GM12878 (cell line): ENCODE results near the gene PPRC1. TPM values are rescaled to one million over a fixed set of nuclear protein-coding genes. Genes with fewer than 3 reads are reported as not detected.

Experiments
- ATAC-seq: fragments of 200-7000 bp; cut with Tn5 transposase; 3 replicates; pipeline ENCODE4 v1.9.1; 2020; ENCODE audit warnings: mild to moderate bottlenecking, moderate library complexity
- BruUV-seq: library from RNA; stranded (reverse); fragments of 400-500 nt; replicated peaks from 2 replicates; lab custom pipeline; 2021; lab: Mats Ljungman, UMichigan
- CTCF ChIA-PET: fragments of 300-600 bp; sonication (Branson Sonifier 250); formaldehyde crosslinking; extraction: SDS; loops from one replicate; lab custom pipeline; 2021; ENCODE audit warnings: inconsistent platforms; lab: Yijun Ruan, JAX
- POLR2A ChIA-PET: fragments of 350-600 bp; formaldehyde crosslinking; extraction: SDS; loops from one replicate; lab custom pipeline; 2021; ENCODE audit warnings: inconsistent platforms; lab: Charles Lee
- RAD21 ChIA-PET: fragments of 300-600 bp; sonication (Branson Sonifier 250); formaldehyde crosslinking; loops from one replicate; lab custom pipeline; 2023; ENCODE audit warnings: antibody characterized with exemption; ENCODE audit not compliant: unreplicated experiment; lab: Charles Lee
- SMC1A ChIA-PET: fragments of 300-600 bp; sonication (Branson Sonifier 250); formaldehyde crosslinking; loops from one replicate; lab custom pipeline; 2023; ENCODE audit not compliant: unreplicated experiment, uncharacterized antibody; lab: Charles Lee
- DNase-seq: peaks from one replicate; pipeline ENCODE4 v3.0.0-alpha.2; 2011; ENCODE audit warnings: low read depth, low spot score
- FAIRE-seq: peaks from 3 replicates; lab custom pipeline; 2011; peaks lifted over from hg19 to GRCh38; lab: Jason Lieb, UNC
- H2AFZ ChIP-seq: 2 replicates; pipeline ENCODE4 v1.6.0; 2011; ENCODE audit warnings: low read depth, low read length, control low read depth; ENCODE audit not compliant: control insufficient read depth
- H3K27ac ChIP-seq: 2 replicates; pipeline ENCODE4 v1.5.1; 2011; ENCODE audit warnings: control low read depth; ENCODE audit not compliant: control insufficient read depth, insufficient read depth
- H3K27me3 ChIP-seq, 2 experiments: replicated peaks in 1 of 2; 2 replicates each; pipeline versions ENCODE4 v1.6.0 to v1.6.1; 2011; ENCODE audit warnings: low read length in 1 of 2; ENCODE audit not compliant: control insufficient read depth in 2 of 2, insufficient read depth in 2 of 2
- H3K36me3 ChIP-seq, 2 experiments: 2 replicates each; pipeline ENCODE4 v1.5.1; 2011; ENCODE audit warnings: low read length in 1 of 2; ENCODE audit not compliant: control insufficient read depth in 2 of 2, insufficient read depth in 2 of 2
- H3K4me1 ChIP-seq: 2 replicates; pipeline ENCODE4 v1.6.1; 2011; ENCODE audit warnings: mild to moderate bottlenecking, low read length, moderate library complexity, mixed read lengths; ENCODE audit not compliant: control insufficient read depth, insufficient read depth
- H3K4me2 ChIP-seq: 2 replicates; pipeline ENCODE4 v1.6.0; 2011; ENCODE audit warnings: control low read depth; ENCODE audit not compliant: control insufficient read depth, insufficient read depth
- H3K4me3 ChIP-seq: fragments of 200-600 bp; sonication (generic); 2 replicates; pipeline ENCODE4 v1.5.1; 2016
- H3K79me2 ChIP-seq: 2 replicates; pipeline ENCODE4 v1.6.0; 2011; ENCODE audit warnings: low read length; ENCODE audit not compliant: control insufficient read depth, insufficient read depth
- H3K9ac ChIP-seq: 2 replicates; pipeline ENCODE4 v1.8.0; 2011; ENCODE audit warnings: low read length, control low read depth, mixed read lengths; ENCODE audit not compliant: control insufficient read depth, insufficient read depth
- H3K9me3 ChIP-seq: replicated peaks from 3 replicates; pipeline ENCODE4 v1.5.1; 2011; ENCODE audit warnings: mild to moderate bottlenecking, low read length; ENCODE audit not compliant: control insufficient read depth, insufficient read depth
- H4K20me1 ChIP-seq: 2 replicates; pipeline ENCODE4 v1.6.0; 2011; ENCODE audit not compliant: control insufficient read depth, insufficient read depth
- BMI1 ChIP-seq: fragments of 450-650 bp; IDR thresholded peaks from 2 replicates; pipeline ENCODE4 v1.6.1; 2016; ENCODE audit warnings: mild to moderate bottlenecking, moderate library complexity, borderline replicate concordance
- CHD1 ChIP-seq: IDR thresholded peaks from 2 replicates; pipeline ENCODE4 v1.6.1; 2012; ENCODE audit warnings: low read depth, low read length, improper control_type of control experiment
- CHD4 ChIP-seq: fragments of 200-600 bp; sonication (generic); IDR thresholded peaks from 2 replicates; pipeline ENCODE4 v1.6.1; 2016; ENCODE audit warnings: mild to moderate bottlenecking
- HCFC1 ChIP-seq: fragments of 150-350 bp; IDR thresholded peaks from 2 replicates; pipeline ENCODE4 v1.6.1; 2014; ENCODE audit warnings: low read length
- JUND ChIP-seq: IDR thresholded peaks from 2 replicates; pipeline ENCODE4 v1.6.1; 2012; ENCODE audit warnings: low read depth, mild to moderate bottlenecking, low read length, improper control_type of control experiment, moderate library complexity
- KAT2A ChIP-seq: conservative IDR thresholded peaks from 2 replicates; pipeline ENCODE4 v1.6.1; 2011; ENCODE audit warnings: low read depth, low read length; ENCODE audit not compliant: control insufficient read depth
- MTA3 ChIP-seq: IDR thresholded peaks from 2 replicates; pipeline ENCODE4 v1.6.1; 2012; ENCODE audit warnings: low read length, inconsistent platforms, borderline replicate concordance
- MXI1 ChIP-seq: fragments of 150-350 bp; IDR thresholded peaks from 2 replicates; pipeline ENCODE4 v1.6.1; 2011; ENCODE audit warnings: low read depth, mild to moderate bottlenecking, inconsistent platforms, low read length, improper control_type of control experiment
- NFYA ChIP-seq: IDR thresholded peaks from 2 replicates; pipeline ENCODE4 v1.6.1; 2011; ENCODE audit warnings: low read depth, mild to moderate bottlenecking, low read length, improper control_type of control experiment, borderline replicate concordance
- SRF ChIP-seq, 2 experiments: IDR thresholded peaks; 2 replicates each; pipeline ENCODE4 v1.6.1; 2011; ENCODE audit warnings: low read depth in 2 of 2, low read length in 2 of 2, mild to moderate bottlenecking in 1 of 2, moderate library complexity in 1 of 2
- YY1 ChIP-seq: IDR thresholded peaks from 2 replicates; pipeline ENCODE4 v1.6.1; 2011; ENCODE audit warnings: low read depth, mild to moderate bottlenecking, low read length
- ZNF207 ChIP-seq: fragments of 450-650 bp; IDR thresholded peaks from 2 replicates; pipeline ENCODE4 v1.6.1; 2014; ENCODE audit warnings: antibody characterized with exemption, mild to moderate bottlenecking, borderline replicate concordance
- ZSCAN29 ChIP-seq: fragments of 450-650 bp; IDR thresholded peaks from 2 replicates; pipeline ENCODE4 v1.6.1; 2017; ENCODE audit warnings: mild to moderate bottlenecking, moderate library complexity
- WGBS: methylation state at CpG from one replicate; pipeline ENCODE4 v1.1.6; 2016; ENCODE audit warnings: low lambda C conversion rate; ENCODE audit not compliant: insufficient replicate concordance, insufficient coverage; ENCODE audit errors: missing lambda C conversion rate; 5-methylcytosine and 5-hydroxymethylcytosine counted together
- in situ Hi-C: fragments of 300-500 bp; cut with MboI; formaldehyde crosslinking; loops from 9 replicates; pipeline ENCODE4 v1.14.3; 2018; ENCODE audit warnings: mixed read lengths
- intact Hi-C: fragments of 100-400 bp; cut with micrococcal nuclease; formaldehyde crosslinking; loops from one replicate; pipeline ENCODE4 v1.14.2; 2022; ENCODE audit not compliant: unreplicated experiment
- polyA plus RNA-seq, 11 experiments: library from polyadenylated mRNA; depleted of rRNA in 4 of 11; unstranded in 6 of 11; stranded (reverse) in 5 of 11; fragments of >200 nt; fragmentation: Nextera tagmentation in 4 of 11; fragmentation: Illumina TruSeq in 1 of 11; extraction: Ambion mirVana in 4 of 11; extraction: Trizol in 1 of 11; gene quantifications; 1 replicate in 1 of 11; 2 replicates in 10 of 11; pipeline versions ENCODE4 v1.2.1 to v1.2.3, GENCODE V29; 2011 to 2016; ENCODE audit warnings: inconsistent platforms in 2 of 11, missing spikeins in 2 of 11, low read depth in 1 of 11
- total RNA-seq, 4 experiments: library from RNA; depleted of rRNA in 3 of 4; stranded (reverse); fragments of >200 nt in 3 of 4; fragmentation: Illumina TruSeq in 1 of 4; extraction: Trizol in 1 of 4; gene quantifications; 2 replicates each; pipeline versions ENCODE4 v1.2.1 to v1.2.3, GENCODE V29; 2013 to 2021
- TF ChIP-seq, protein P1 (sequence below), 3 experiments: IDR thresholded peaks in 2 of 3; conservative IDR thresholded peaks in 1 of 3; 2 replicates each; pipeline ENCODE4 v1.5.1; 2011; ENCODE audit warnings: low read depth in 3 of 3, low read length in 3 of 3, mild to moderate bottlenecking in 3 of 3, control low read depth in 2 of 3, moderate library complexity in 2 of 3, inconsistent platforms in 1 of 3, mixed read lengths in 1 of 3; ENCODE audit not compliant: control insufficient read depth in 2 of 3, insufficient read depth in 1 of 3; ENCODE audit errors: extremely low read depth in 1 of 3
- TF ChIP-seq, protein P2 (sequence below): fragments of 450-650 bp; IDR thresholded peaks from 2 replicates; pipeline ENCODE4 v1.6.1; 2016; ENCODE audit warnings: mild to moderate bottlenecking, moderate library complexity, borderline replicate concordance

Gene PPRC1
- total and polyA plus RNA-seq, 10 of the 15 experiments (the other 5 are each of a cell fraction or from before 2014, with no cell fraction given), result 13.1 to 69.8 (median 32.4) TPM

DNA sequence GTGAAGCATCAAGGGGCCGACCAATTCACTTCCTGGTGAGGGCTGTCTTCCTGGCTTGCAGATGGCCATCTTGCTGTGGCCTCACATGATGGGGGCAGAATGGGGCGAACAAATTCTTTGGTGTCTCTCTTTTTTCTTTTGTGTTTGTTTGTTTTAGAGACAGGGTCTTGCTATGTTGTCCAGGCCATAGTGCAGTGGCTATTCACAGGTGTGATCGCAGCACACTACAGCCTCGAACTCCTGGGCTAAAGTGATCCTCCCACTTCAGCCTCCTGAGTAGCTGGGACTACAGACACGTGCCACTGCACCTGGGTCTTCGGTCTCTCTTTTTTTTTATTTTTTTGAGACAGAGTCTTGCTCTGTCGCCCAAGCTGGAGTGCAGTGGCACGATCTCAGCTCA, 39.4 kb downstream of the PPRC1 start:
- intact Hi-C loops, result no loop called here
- in situ Hi-C loops, result no loop called here
- RAD21 ChIA-PET, result interaction anchor here (1.0 to 4.8 kb wide), 2 partner anchors 51 to 58 kb away, joined by 3 to 75 read pairs; no protein-coding TSS in a partner anchor
- TF ChIP-seq JUND (no peak), BMI1 (no peak), SRF (IDR thresholded peaks at IDR 0.05; ENCODE audit: low read depth in 2 of 2, low read length in 2 of 2) (no peak), ZNF207 (no peak), MXI1 (no peak), HCFC1 (no peak), CHD1 (no peak), ZSCAN29 (no peak), NFYA (no peak), KAT2A (no peak), MTA3 (no peak), YY1 (no peak), CHD4 (no peak)
- TF ChIP-seq, protein P1, sequence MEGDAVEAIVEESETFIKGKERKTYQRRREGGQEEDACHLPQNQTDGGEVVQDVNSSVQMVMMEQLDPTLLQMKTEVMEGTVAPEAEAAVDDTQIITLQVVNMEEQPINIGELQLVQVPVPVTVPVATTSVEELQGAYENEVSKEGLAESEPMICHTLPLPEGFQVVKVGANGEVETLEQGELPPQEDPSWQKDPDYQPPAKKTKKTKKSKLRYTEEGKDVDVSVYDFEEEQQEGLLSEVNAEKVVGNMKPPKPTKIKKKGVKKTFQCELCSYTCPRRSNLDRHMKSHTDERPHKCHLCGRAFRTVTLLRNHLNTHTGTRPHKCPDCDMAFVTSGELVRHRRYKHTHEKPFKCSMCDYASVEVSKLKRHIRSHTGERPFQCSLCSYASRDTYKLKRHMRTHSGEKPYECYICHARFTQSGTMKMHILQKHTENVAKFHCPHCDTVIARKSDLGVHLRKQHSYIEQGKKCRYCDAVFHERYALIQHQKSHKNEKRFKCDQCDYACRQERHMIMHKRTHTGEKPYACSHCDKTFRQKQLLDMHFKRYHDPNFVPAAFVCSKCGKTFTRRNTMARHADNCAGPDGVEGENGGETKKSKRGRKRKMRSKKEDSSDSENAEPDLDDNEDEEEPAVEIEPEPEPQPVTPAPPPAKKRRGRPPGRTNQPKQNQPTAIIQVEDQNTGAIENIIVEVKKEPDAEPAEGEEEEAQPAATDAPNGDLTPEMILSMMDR (IDR thresholded peaks at IDR 0.05 in 2 of 3, conservative IDR thresholded peaks at IDR 0.05 in 1 of 3; ENCODE audit: control insufficient read depth in 2 of 3, extremely low read depth in 1 of 3, insufficient read depth in 1 of 3, low read depth in 3 of 3, low read length in 3 of 3), result no peak
- TF ChIP-seq, protein P2, sequence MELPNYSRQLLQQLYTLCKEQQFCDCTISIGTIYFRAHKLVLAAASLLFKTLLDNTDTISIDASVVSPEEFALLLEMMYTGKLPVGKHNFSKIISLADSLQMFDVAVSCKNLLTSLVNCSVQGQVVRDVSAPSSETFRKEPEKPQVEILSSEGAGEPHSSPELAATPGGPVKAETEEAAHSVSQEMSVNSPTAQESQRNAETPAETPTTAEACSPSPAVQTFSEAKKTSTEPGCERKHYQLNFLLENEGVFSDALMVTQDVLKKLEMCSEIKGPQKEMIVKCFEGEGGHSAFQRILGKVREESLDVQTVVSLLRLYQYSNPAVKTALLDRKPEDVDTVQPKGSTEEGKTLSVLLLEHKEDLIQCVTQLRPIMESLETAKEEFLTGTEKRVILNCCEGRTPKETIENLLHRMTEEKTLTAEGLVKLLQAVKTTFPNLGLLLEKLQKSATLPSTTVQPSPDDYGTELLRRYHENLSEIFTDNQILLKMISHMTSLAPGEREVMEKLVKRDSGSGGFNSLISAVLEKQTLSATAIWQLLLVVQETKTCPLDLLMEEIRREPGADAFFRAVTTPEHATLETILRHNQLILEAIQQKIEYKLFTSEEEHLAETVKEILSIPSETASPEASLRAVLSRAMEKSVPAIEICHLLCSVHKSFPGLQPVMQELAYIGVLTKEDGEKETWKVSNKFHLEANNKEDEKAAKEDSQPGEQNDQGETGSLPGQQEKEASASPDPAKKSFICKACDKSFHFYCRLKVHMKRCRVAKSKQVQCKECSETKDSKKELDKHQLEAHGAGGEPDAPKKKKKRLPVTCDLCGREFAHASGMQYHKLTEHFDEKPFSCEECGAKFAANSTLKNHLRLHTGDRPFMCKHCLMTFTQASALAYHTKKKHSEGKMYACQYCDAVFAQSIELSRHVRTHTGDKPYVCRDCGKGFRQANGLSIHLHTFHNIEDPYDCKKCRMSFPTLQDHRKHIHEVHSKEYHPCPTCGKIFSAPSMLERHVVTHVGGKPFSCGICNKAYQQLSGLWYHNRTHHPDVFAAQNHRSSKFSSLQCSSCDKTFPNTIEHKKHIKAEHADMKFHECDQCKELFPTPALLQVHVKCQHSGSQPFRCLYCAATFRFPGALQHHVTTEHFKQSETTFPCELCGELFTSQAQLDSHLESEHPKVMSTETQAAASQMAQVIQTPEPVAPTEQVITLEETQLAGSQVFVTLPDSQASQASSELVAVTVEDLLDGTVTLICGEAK, result no peak

More for the DNA sequence above, 39.4 kb downstream of the PPRC1 start:
- no peak overlapping the region for H3K4me3 ChIP-seq
- H3K9ac ChIP-seq, result no peak overlapping the region
- no peaks in the 10 kb centered on the region for H3K36me3 ChIP-seq
- WGBS, result 56% methylated on average over 8 of the region's 8 CpGs
- ChIA-PET SMC1A (interaction anchor here (0.7 to 4.8 kb wide), 5 partner anchors 15 to 221 kb away, joined by 3 to 43 read pairs (median 3); no protein-coding TSS in a partner anchor), POLR2A (interaction anchor here (0.6 to 1.6 kb wide), 2 partner anchors 16 to 507 kb away, joined by 3 to 11 read pairs; no protein-coding TSS in a partner anchor), CTCF (interaction anchor here (4.6 to 9.9 kb wide), 3 partner anchors 13 to 180 kb away, joined by 38 to 150 read pairs (median 100); no protein-coding TSS in a partner anchor)
- H2AFZ ChIP-seq, result no peak overlapping the region
- no peaks in the 10 kb centered on the region for H3K27me3 ChIP-seq
- BruUV-seq, result no TSS peak
- no peaks in the 10 kb centered on the region for H3K79me2 ChIP-seq
- ATAC-seq, result no peak
- FAIRE-seq, result no peak
- H3K4me2 ChIP-seq, result no peak overlapping the region
- DNase-seq, result no peak
- no peak overlapping the region for H3K27ac ChIP-seq
- H4K20me1 ChIP-seq, result no peaks in the 10 kb centered on the region
- H3K9me3 ChIP-seq, result no peaks in the 10 kb centered on the region
- H3K4me1 ChIP-seq, result peaks cover 4% of the 10 kb centered on the region
